ENCODE data around the gene WDR27.

Gene WDR27

DNA sequence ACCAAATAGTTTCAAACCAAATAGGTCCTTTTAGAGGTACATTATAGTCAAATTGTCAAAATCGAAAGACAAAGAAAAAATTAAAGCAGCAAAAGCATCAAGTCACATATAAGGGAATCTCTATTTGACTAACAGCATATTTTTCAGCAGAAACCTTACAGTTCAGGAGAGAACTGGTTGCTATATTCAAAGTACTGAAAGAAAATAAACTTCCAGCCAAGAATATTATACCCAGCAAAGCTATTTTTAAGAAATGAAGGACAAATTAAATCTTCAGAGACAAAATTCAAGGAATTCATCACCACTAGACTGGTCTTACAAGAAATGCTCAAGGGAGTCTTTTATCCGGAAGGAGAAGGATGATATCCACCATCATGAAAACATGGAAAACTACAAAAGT lies 16.0 kb downstream of the WDR27 start:
- TF ChIP-seq, protein P1, sequence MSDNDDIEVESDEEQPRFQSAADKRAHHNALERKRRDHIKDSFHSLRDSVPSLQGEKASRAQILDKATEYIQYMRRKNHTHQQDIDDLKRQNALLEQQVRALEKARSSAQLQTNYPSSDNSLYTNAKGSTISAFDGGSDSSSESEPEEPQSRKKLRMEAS (IDR thresholded peaks at IDR 0.05): no peak
- TF ChIP-seq CREB1 (IDR thresholded peaks at IDR 0.05; ENCODE audit: low read depth): no peak
- TF ChIP-seq RAD21 (IDR thresholded peaks at IDR 0.05; ENCODE audit: low read depth): no peak
- no peak for TF ChIP-seq TEAD4 (IDR thresholded peaks at IDR 0.05)
- no peak for TF ChIP-seq EP300 (IDR thresholded peaks at IDR 0.05; ENCODE audit: borderline replicate concordance)
- TF ChIP-seq ZBTB7A (IDR thresholded peaks at IDR 0.05; ENCODE audit: low read depth): no peak
- no peak for TF ChIP-seq EGR1 (IDR thresholded peaks at IDR 0.05)
- TF ChIP-seq NFIC (IDR thresholded peaks at IDR 0.05): no peak
- TF ChIP-seq TCF12 (IDR thresholded peaks at IDR 0.05; ENCODE audit: low read depth): no peak
- TF ChIP-seq, protein P2, sequence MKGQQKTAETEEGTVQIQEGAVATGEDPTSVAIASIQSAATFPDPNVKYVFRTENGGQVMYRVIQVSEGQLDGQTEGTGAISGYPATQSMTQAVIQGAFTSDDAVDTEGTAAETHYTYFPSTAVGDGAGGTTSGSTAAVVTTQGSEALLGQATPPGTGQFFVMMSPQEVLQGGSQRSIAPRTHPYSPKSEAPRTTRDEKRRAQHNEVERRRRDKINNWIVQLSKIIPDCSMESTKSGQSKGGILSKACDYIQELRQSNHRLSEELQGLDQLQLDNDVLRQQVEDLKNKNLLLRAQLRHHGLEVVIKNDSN (IDR thresholded peaks at IDR 0.05): no peak
- TF ChIP-seq, protein P3, sequence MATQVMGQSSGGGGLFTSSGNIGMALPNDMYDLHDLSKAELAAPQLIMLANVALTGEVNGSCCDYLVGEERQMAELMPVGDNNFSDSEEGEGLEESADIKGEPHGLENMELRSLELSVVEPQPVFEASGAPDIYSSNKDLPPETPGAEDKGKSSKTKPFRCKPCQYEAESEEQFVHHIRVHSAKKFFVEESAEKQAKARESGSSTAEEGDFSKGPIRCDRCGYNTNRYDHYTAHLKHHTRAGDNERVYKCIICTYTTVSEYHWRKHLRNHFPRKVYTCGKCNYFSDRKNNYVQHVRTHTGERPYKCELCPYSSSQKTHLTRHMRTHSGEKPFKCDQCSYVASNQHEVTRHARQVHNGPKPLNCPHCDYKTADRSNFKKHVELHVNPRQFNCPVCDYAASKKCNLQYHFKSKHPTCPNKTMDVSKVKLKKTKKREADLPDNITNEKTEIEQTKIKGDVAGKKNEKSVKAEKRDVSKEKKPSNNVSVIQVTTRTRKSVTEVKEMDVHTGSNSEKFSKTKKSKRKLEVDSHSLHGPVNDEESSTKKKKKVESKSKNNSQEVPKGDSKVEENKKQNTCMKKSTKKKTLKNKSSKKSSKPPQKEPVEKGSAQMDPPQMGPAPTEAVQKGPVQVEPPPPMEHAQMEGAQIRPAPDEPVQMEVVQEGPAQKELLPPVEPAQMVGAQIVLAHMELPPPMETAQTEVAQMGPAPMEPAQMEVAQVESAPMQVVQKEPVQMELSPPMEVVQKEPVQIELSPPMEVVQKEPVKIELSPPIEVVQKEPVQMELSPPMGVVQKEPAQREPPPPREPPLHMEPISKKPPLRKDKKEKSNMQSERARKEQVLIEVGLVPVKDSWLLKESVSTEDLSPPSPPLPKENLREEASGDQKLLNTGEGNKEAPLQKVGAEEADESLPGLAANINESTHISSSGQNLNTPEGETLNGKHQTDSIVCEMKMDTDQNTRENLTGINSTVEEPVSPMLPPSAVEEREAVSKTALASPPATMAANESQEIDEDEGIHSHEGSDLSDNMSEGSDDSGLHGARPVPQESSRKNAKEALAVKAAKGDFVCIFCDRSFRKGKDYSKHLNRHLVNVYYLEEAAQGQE (IDR thresholded peaks at IDR 0.05; ENCODE audit: low read depth): no peak
- no peak for TF ChIP-seq FOXM1 (IDR thresholded peaks at IDR 0.05; ENCODE audit: borderline replicate concordance, low read depth)
- no peak for TF ChIP-seq CEBPB (IDR thresholded peaks at IDR 0.05)
- no peak for TF ChIP-seq TAF1 (IDR thresholded peaks at IDR 0.05; ENCODE audit: low read depth)

DNA sequence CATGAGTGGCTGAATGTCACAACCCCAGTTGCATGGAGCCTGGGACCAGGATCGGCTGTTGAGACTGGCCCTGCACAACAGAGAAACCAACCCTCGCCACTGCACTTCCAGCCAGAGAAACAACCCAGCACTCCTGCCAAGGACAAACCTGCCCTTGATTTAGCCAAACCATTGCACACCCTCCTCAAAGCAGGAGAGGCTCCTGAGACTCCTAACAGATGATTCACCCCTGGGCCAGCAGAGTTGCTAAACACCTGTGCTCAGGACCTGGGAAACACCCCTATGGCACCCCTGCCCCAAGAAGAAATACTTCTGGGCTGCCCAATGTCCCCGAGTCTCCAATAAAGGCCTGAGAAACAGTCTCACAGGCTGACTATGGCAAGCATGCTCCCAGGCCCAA lies 17.8 kb downstream of the WDR27 start:
- no peak for TF ChIP-seq FOXM1 (IDR thresholded peaks at IDR 0.05; ENCODE audit: borderline replicate concordance, low read depth)
- no peak for TF ChIP-seq CREB1 (IDR thresholded peaks at IDR 0.05; ENCODE audit: low read depth)
- TF ChIP-seq ZBTB7A (IDR thresholded peaks at IDR 0.05; ENCODE audit: low read depth): no peak
- no peak for TF ChIP-seq TCF12 (IDR thresholded peaks at IDR 0.05; ENCODE audit: low read depth)
- no peak for TF ChIP-seq EP300 (IDR thresholded peaks at IDR 0.05; ENCODE audit: borderline replicate concordance)
- TF ChIP-seq, protein P3 (IDR thresholded peaks at IDR 0.05; ENCODE audit: low read depth): no peak
- TF ChIP-seq NFIC (IDR thresholded peaks at IDR 0.05): no peak
- TF ChIP-seq, protein P1 (IDR thresholded peaks at IDR 0.05): no peak
- no peak for TF ChIP-seq CEBPB (IDR thresholded peaks at IDR 0.05)
- no peak for TF ChIP-seq RAD21 (IDR thresholded peaks at IDR 0.05; ENCODE audit: low read depth)
- TF ChIP-seq, protein P2 (IDR thresholded peaks at IDR 0.05): no peak
- no peak for TF ChIP-seq EGR1 (IDR thresholded peaks at IDR 0.05)
- TF ChIP-seq TAF1 (IDR thresholded peaks at IDR 0.05; ENCODE audit: low read depth): no peak
- TF ChIP-seq YY1 (IDR thresholded peaks at IDR 0.05; ENCODE audit: low read depth): no peak

DNA sequence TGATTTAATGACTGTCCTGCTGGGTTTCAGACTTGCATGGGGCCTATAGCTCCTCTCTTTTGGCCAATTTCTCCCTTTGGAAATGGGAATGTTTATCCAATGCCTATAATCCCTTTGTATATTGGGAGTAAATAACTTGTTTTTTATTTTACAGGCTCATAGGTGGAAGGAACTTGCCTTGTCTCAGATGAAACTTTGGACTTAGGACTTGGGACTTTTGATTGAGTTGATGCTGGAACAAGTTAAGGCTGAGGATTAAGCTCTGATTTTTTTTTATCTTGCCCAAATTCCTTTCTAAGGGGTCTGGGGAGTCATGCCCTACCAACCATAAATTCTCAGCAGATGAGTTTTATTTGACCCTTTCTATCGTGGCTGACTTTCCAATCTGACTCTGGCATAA lies 23.5 kb downstream of the WDR27 start:
- no peak for TF ChIP-seq YY1 (IDR thresholded peaks at IDR 0.05; ENCODE audit: low read depth)

DNA sequence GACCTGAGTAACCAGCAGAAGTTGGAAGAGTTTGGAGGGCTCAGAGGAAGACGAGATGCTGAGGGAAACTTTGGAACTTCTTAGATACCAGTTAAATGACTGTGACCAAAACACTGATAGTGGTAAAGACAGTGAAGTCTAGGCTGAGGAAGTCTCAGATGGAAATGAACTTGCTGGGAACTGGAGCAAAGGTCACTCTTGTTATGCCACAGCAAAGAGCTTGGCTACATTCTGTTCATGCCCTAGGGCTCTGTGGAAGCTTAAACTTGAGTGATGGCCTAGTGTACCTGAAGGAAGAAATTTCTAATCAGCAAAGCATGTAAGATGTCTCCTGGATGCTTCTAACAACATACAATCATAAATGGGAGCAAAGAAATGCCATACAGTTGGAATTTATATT lies 24.7 kb downstream of the WDR27 start:
- TF ChIP-seq, protein P3 (IDR thresholded peaks at IDR 0.05; ENCODE audit: low read depth): no peak
- TF ChIP-seq, protein P2 (IDR thresholded peaks at IDR 0.05): no peak
- TF ChIP-seq YY1 (IDR thresholded peaks at IDR 0.05; ENCODE audit: low read depth) (no peak), NFIC (IDR thresholded peaks at IDR 0.05) (no peak), TCF12 (IDR thresholded peaks at IDR 0.05; ENCODE audit: low read depth) (no peak), CEBPB (IDR thresholded peaks at IDR 0.05) (no peak), RAD21 (IDR thresholded peaks at IDR 0.05; ENCODE audit: low read depth) (no peak), TEAD4 (IDR thresholded peaks at IDR 0.05) (no peak), FOXM1 (IDR thresholded peaks at IDR 0.05; ENCODE audit: borderline replicate concordance, low read depth) (no peak), CREB1 (IDR thresholded peaks at IDR 0.05; ENCODE audit: low read depth) (no peak), EP300 (IDR thresholded peaks at IDR 0.05; ENCODE audit: borderline replicate concordance) (no peak), EGR1 (IDR thresholded peaks at IDR 0.05) (no peak)
- TF ChIP-seq, protein P1 (IDR thresholded peaks at IDR 0.05): no peak
